Motor neuron (in vitro differentiated cells): ENCODE data around the gene RIN2. TPM values are rescaled to one million over a fixed set of nuclear protein-coding genes. Genes with fewer than 3 reads are reported as not detected.

ENCODE experiments used
- ATAC-seq, 8 experiments: fragments of 200-7000 bp; cut with Tn5 transposase; replicated peaks in 6 of 8; 2 replicates each; pipeline ENCODE4 v1.8.0; 2021; ENCODE audit warnings: mild to moderate bottlenecking in 8 of 8, moderate library complexity in 8 of 8
- H3K27ac ChIP-seq, 2 donors: fragments of 250-450 bp; sonication (Bioruptor Pico); 2 replicates each; pipeline ENCODE4 v1.9.0; 2021; ENCODE audit warnings: antibody characterized with exemption in 2 of 2, mild to moderate bottlenecking in 2 of 2, moderate library complexity in 1 of 2
- H3K4me1 ChIP-seq, 2 donors: fragments of 250-450 bp; sonication (Bioruptor Pico); replicated peaks in 1 of 2; 2 replicates each; pipeline ENCODE4 v1.6.1; 2021; ENCODE audit warnings: antibody characterized with exemption in 2 of 2, mild to moderate bottlenecking in 2 of 2, moderate library complexity in 1 of 2
- H3K4me3 ChIP-seq, 5 donors: fragments of 250-450 bp; sonication (Bioruptor Pico); 2 replicates each; pipeline ENCODE4 v1.9.0; 2021; ENCODE audit warnings: antibody characterized with exemption in 5 of 5, mild to moderate bottlenecking in 5 of 5, moderate library complexity in 4 of 5
- WGBS, 10 experiments: fragments of 450-650 bp; shearing (Covaris generic); methylation state at CpG; one replicate each; pipeline ENCODE4 v1.0.0; 2022; 5-methylcytosine and 5-hydroxymethylcytosine counted together
- in situ Hi-C, 9 experiments: fragments of 400-800 bp; cut with MboI; loops; one replicate each; pipeline ENCODE4 v1.15.0; 2021; ENCODE audit warnings: low sequenced_read_pairs in 9 of 9, low pct_unique_long_range_greater_than_20kb in 2 of 9; ENCODE audit not compliant: unreplicated experiment in 9 of 9
- total RNA-seq, 8 experiments: library from RNA; unstranded; fragments of 300-600 nt; gene quantifications; 2 replicates each; pipeline versions ENCODE4 v1.2.3 to v1.2.4, GENCODE V29; 2022

The RIN2 gene
- total RNA-seq, 8 experiments from 2014 or later = 10.4 to 36.6 (median 21.6) TPM

- in situ Hi-C loops = loop anchor here in 6 of 9 experiments (25.0 kb wide), 2 partner anchors 202 to 227 kb away; partner anchors contain the start of gene NAA20 (in 2 of the 6)
- H3K4me1 ChIP-seq = peaks cover 8 to 9% of the 10 kb centered on the region in 2 donors
- peak in 1 of 8 experiments; percentile 3 for ATAC-seq
- H3K4me3 ChIP-seq = no peak overlapping the region
- 0 to 100% (median 44%) methylated on average over 1 to 5 of the region's 5 CpGs; no CpG with 5 or more reads in 1 of the 10 experiments for WGBS, 10 experiments
- H3K27ac ChIP-seq = no peak overlapping the region
Observed at GRCh38 chr20:19785173-19785982, 27.3 kb downstream of the RIN2 start.

DNA sequence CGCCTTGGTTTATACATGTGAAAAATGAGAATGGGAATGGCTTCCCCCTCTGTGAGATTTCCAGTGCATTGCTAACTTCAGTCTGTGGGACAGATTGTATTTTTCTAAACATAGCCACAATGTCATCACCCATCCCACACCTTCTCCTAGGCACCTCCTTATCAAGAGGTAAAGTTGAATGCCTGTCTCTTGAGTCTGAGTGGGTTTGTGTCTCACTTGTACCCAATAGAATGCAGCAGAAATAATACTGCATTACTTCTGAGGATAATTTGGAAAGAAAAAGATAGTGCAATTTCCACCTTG lies 27.9 kb downstream of the RIN2 start:
- no peak for ATAC-seq
- 100% methylated on average over 1 of the region's 1 CpG; no CpG with 5 or more reads in 4 of the 10 experiments for WGBS, 10 experiments
- Histone ChIP-seq H3K4me1 (peaks cover 7 to 8% of the 10 kb centered on the region in 2 donors), H3K4me3 (no peak overlapping the region), H3K27ac (no peak overlapping the region)
- in situ Hi-C loops = loop anchor here in 6 of 9 experiments (25.0 kb wide), 2 partner anchors 201 to 226 kb away; partner anchors contain the start of gene NAA20 (in 2 of the 6)

DNA sequence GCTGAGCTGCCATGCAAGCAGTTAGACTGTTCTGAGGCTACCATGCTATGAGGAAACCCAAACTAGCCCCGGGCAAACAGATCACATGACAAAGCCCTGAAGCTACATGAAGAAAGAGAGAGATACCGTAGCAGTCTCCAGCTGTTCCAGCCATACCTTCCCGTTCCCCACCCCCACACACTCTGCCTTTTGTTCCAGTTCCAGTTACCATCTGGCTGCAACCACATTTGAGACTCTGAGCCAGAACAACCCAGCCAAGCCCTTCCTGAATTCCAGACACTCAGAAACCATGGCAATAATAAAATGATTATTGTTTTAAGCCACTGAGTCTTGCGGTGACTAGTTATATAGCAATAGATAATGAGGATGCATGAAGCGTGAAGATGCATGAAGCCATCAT lies 28.3 kb downstream of the RIN2 start:
- Histone ChIP-seq H3K4me1 (peaks cover 7 to 8% of the 10 kb centered on the region in 2 donors), H3K4me3 (no peak overlapping the region), H3K27ac (no peak overlapping the region)
- WGBS, 10 experiments = 17 to 79% (median 47%) methylated on average over 2 to 5 of the region's 5 CpGs; no CpG with 5 or more reads in 1 of the 10 experiments
- in situ Hi-C loops = loop anchor here in 6 of 9 experiments (25.0 kb wide), 2 partner anchors 201 to 226 kb away; partner anchors contain the start of gene NAA20 (in 2 of the 6)
- peak in 6 of 8 experiments; percentile 11 to 47 (median 30) for ATAC-seq

DNA sequence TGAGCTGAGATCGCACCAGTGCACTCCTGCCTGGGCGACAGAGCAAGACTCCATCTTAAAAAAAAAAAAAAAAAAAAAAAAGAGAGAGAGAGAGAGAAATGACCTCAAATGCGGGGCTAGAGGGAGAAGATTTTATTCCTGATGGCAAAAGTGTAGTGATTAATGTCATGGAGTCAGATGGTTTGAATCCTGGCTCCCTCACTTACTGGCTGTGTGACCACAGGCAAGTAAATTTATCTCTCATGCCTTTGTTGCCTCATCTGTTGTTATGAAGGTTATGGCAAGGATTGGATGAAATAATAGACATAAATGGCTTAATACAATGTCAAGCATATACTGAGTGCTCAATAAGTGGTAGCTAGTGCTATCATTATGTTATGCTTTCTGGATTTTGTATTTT lies 29.3 kb downstream of the RIN2 start:
- Histone ChIP-seq H3K4me1 (peaks cover 7 to 8% of the 10 kb centered on the region in 2 donors), H3K27ac (no peak overlapping the region), H3K4me3 (no peak overlapping the region)
- WGBS, 10 experiments = 93 to 100% (median 97%) methylated on average over 1 to 3 of the region's 3 CpGs; no CpG with 5 or more reads in 4 of the 10 experiments
- no peak for ATAC-seq
- in situ Hi-C loops = loop anchor here in 6 of 9 experiments (25.0 kb wide), 2 partner anchors 200 to 225 kb away; partner anchors contain the start of gene NAA20 (in 2 of the 6)

GRCh38 chr20:19789009-19789408 lies 31.0 kb downstream of the RIN2 start:
- peaks cover 7 to 8% of the 10 kb centered on the region in 2 donors for H3K4me1 ChIP-seq
- H3K4me3 ChIP-seq = no peak overlapping the region
- no peak for ATAC-seq
- no peak overlapping the region for H3K27ac ChIP-seq
- in situ Hi-C loops = loop anchor here in 6 of 9 experiments (25.0 kb wide), 2 partner anchors 198 to 223 kb away; partner anchors contain the start of gene NAA20 (in 2 of the 6)
- 80 to 100% (median 97%) methylated on average over 2 to 5 of the region's 5 CpGs for WGBS, 10 experiments

DNA sequence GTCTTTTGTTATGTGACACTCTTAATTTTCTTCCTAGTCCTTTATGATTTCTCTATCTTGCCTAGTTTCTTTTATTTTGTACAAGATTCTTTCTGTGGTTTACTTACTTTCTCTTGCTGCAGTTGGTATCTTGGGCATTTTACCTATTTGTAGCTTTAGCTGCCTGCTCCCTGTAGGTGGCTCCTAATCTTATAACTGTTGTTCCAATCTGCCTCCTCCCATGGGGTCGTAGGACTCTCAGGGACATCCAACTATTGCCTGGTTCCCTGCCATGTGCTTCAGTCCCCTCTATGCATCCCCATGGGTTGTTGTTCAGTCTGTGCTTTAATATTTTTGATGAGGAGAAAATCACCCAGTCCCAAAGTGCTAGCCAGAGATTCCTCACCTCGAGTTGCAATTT lies 31.4 kb downstream of the RIN2 start:
- in situ Hi-C loops = loop anchor here in 6 of 9 experiments (25.0 kb wide), 2 partner anchors 198 to 223 kb away; partner anchors contain the start of gene NAA20 (in 2 of the 6)
- no peak for ATAC-seq
- 33 to 100% (median 68%) methylated on average over 1 to 2 of the region's 2 CpGs; no CpG with 5 or more reads in 2 of the 10 experiments for WGBS, 10 experiments

GRCh38 chr20:19791887-19792286 lies 33.8 kb downstream of the RIN2 start:
- H3K4me1 ChIP-seq = no peaks in the 10 kb centered on the region
- H3K27ac ChIP-seq = no peak overlapping the region
- H3K4me3 ChIP-seq = no peak overlapping the region
- in situ Hi-C loops = loop anchor here in 6 of 9 experiments (10.0 to 25.0 kb wide), 3 partner anchors 97 to 220 kb away; partner anchors contain the start of gene NAA20 (in 2 of the 6)
- 94 to 100% (median 100%) methylated on average over 1 to 2 of the region's 2 CpGs; no CpG with 5 or more reads in 3 of the 10 experiments for WGBS, 10 experiments
- ATAC-seq = no peak

More for the DNA sequence above, 31.4 kb downstream of the RIN2 start:
- Histone ChIP-seq H3K4me1 (peaks cover 7 to 8% of the 10 kb centered on the region in 2 donors), H3K27ac (no peak overlapping the region), H3K4me3 (no peak overlapping the region)

- ATAC-seq = no peak
- Histone ChIP-seq H3K4me3 (no peak overlapping the region), H3K27ac (no peak overlapping the region), H3K4me1 (no peaks in the 10 kb centered on the region)
- in situ Hi-C loops = loop anchor here in 6 of 9 experiments (10.0 to 25.0 kb wide), 3 partner anchors 99 to 219 kb away; partner anchors contain the start of gene NAA20 (in 2 of the 6)
- WGBS, 10 experiments = 71 to 100% (median 93%) methylated on average over 1 to 2 of the region's 2 CpGs; no CpG with 5 or more reads in 4 of the 10 experiments
Observed at GRCh38 chr20:19793716-19794115, 35.7 kb downstream of the RIN2 start.

DNA sequence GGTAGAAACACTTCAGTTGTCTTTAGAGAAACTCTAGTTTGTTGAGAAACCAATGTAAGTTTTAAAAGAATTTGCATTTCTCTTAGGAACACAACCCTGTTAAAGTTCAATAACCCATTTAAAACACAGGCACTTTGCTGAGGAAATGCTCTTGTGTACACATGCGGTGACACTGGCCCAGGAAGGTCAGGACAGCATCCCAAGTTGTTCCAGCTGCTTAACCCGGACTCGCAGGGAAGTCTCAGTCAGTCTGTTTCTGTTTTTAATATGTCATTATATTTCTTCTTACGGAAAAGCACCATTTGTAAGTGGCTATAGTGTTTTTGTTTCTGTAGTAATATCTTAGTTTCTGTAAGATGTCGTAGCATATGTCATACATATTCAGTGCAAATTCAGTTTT lies 36.9 kb downstream of the RIN2 start:
- H3K4me1 ChIP-seq = no peaks in the 10 kb centered on the region
- ATAC-seq = no peak
- WGBS, 10 experiments = 46 to 100% (median 93%) methylated on average over 1 to 5 of the region's 5 CpGs
- no peak overlapping the region for H3K27ac ChIP-seq
- in situ Hi-C loops = loop anchor here in 6 of 9 experiments (10.0 to 25.0 kb wide), 3 partner anchors 100 to 217 kb away; partner anchors contain the start of gene NAA20 (in 2 of the 6)
- no peak overlapping the region for H3K4me3 ChIP-seq

DNA sequence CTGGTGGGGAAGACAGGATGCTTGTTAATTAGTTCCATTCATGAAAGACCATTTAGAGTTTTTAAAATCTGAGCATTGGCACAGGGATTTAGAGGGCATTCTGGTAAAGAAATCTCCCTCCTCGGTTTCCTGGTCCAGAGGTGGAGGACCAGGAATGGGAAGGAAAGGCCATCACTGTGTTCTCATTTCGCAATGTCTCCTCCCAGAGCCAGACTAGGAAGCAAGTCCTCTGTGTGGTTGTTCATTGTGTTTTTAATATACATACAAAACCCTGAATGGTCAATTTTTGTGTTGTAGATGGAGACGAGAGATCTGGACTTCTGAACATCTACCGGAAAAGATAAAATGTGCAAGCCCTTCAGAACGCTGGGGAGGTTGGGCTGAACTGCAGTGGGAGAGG lies 41.3 kb downstream of the RIN2 start:
- ATAC-seq = no peak
- H3K27ac ChIP-seq = no peak overlapping the region
- no peak overlapping the region for H3K4me3 ChIP-seq
- WGBS, 10 experiments = 75 to 100% (median 95%) methylated on average over 1 to 5 of the region's 5 CpGs; no CpG with 5 or more reads in 1 of the 10 experiments
- no peaks in the 10 kb centered on the region for H3K4me1 ChIP-seq
- in situ Hi-C loops = loop anchor here in 6 of 9 experiments (10.0 to 25.0 kb wide), 3 partner anchors 105 to 213 kb away; partner anchors contain the start of gene NAA20 (in 2 of the 6)

- in situ Hi-C loops = no loop called here
- WGBS, 10 experiments = 80 to 100% (median 95%) methylated on average over 1 to 6 of the region's 6 CpGs; no CpG with 5 or more reads in 3 of the 10 experiments
- Histone ChIP-seq H3K4me3 (no peak overlapping the region), H3K27ac (no peak overlapping the region), H3K4me1 (no peaks in the 10 kb centered on the region)
- ATAC-seq = no peak
Observed at GRCh38 chr20:19802099-19802491, 44.0 kb downstream of the RIN2 start.

DNA sequence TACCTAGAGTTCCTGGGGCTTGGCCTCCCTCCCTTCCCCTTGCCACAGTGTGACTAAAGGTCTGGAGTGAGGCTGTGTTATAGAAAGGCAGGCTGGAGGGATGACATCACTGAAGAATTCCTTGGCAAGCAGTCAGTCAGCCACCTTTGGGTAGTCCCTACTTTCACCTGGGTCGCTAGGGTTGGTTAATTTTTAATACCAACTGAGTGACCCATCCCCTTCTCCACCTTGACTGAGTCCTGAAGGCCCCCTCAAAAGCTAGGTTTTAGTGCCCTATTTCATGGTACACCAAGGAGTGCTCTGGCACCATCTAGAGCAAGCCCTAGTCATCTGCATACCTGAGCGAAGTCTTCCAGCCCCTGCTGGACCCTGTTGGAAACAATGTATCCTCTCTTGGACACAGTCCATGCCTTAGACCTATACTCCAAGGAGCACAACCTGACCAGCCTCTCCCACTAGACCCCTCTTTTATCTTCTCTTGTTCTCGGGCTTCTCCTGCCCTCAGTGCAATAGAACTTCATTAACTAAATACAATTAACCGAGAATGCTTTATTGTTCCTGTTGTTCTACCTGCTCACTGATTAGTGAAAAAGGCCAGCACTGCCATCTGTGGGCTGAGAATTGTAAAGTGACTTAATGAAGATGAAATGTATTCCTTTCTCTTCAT lies 44.6 kb downstream of the RIN2 start:
- in situ Hi-C loops = no loop called here
- ATAC-seq = peak in 2 of 8 experiments; percentile 46 to 71
- no peak overlapping the region for H3K27ac ChIP-seq
- H3K4me3 ChIP-seq = no peak overlapping the region
- no peaks in the 10 kb centered on the region for H3K4me1 ChIP-seq
- WGBS, 10 experiments = 66 to 100% (median 91%) methylated on average over 1 to 4 of the region's 4 CpGs; no CpG with 5 or more reads in 2 of the 10 experiments
